Embryonic facial prominence (tissue), 1 donor: ENCODE results near the gene GRK2.
"Not testable (repeated sequence)": the region's sequence is repeated elsewhere in the genome, so short reads cannot be mapped to it uniquely, and the experiment has no call there.

ENCODE experiments used
- DNase-seq: peaks from one replicate; pipeline ENCODE4 v3.0.0-alpha.2; 2016; ENCODE audit errors: extremely low spot score

GRK2 gene

GRCh38 chr11:67254798-67255197 lies 11.5 kb upstream of the GRK2 start:
- no peak for DNase-seq

- no peak for DNase-seq
These were observed 10.9 kb upstream of the GRK2 start for GRCh38 chr11:67255353-67255752.

GRCh38 chr11:67255864-67256263 lies 10.4 kb upstream of the GRK2 start:
- no peak for DNase-seq

GRCh38 chr11:67256477-67257135 lies 9.7 kb upstream of the GRK2 start:
- DNase-seq, result no peak

- no peak for DNase-seq
These were observed 5.9 kb upstream of the GRK2 start for GRCh38 chr11:67260406-67260805.

GRCh38 chr11:67260885-67261639 lies 5.2 kb upstream of the GRK2 start:
- not testable (repeated sequence) for DNase-seq

- DNase-seq, result no peak
These were observed 4.7 kb upstream of the GRK2 start for GRCh38 chr11:67261640-67261945.

- no peak for DNase-seq
These were observed 4.2 kb upstream of the GRK2 start for GRCh38 chr11:67261946-67262681.

- DNase-seq, result no peak
These were observed 3.3 kb upstream of the GRK2 start for GRCh38 chr11:67262731-67263675.

- DNase-seq, result no peak
These were observed 2.0 kb upstream of the GRK2 start for GRCh38 chr11:67264260-67264659.

GRCh38 chr11:67264877-67265632 lies 1.2 kb upstream of the GRK2 start:
- no peak for DNase-seq

- DNase-seq, result no peak
These were observed 432 bp upstream of the GRK2 start for GRCh38 chr11:67265633-67266448.

GRCh38 chr11:67267188-67268080 lies 1.2 kb downstream of the GRK2 start:
- no peak for DNase-seq

- no peak for DNase-seq
These were observed 2.0 kb downstream of the GRK2 start for GRCh38 chr11:67268081-67268961.

- DNase-seq, result no peak
These were observed 2.6 kb downstream of the GRK2 start for GRCh38 chr11:67268962-67269268.

- no peak for DNase-seq
These were observed 3.4 kb downstream of the GRK2 start for GRCh38 chr11:67269401-67270255.
